ENCODE data around the gene EFNB3. TPM values are rescaled to one million over a fixed set of nuclear protein-coding genes. Genes with fewer than 3 reads are reported as not detected.

EFNB3 gene
- total and polyA plus RNA-seq, 2 of the 13 experiments (the other 11 are each of a cell fraction or from before 2014, with no cell fraction given) = 0.07 to 0.25 TPM

DNA sequence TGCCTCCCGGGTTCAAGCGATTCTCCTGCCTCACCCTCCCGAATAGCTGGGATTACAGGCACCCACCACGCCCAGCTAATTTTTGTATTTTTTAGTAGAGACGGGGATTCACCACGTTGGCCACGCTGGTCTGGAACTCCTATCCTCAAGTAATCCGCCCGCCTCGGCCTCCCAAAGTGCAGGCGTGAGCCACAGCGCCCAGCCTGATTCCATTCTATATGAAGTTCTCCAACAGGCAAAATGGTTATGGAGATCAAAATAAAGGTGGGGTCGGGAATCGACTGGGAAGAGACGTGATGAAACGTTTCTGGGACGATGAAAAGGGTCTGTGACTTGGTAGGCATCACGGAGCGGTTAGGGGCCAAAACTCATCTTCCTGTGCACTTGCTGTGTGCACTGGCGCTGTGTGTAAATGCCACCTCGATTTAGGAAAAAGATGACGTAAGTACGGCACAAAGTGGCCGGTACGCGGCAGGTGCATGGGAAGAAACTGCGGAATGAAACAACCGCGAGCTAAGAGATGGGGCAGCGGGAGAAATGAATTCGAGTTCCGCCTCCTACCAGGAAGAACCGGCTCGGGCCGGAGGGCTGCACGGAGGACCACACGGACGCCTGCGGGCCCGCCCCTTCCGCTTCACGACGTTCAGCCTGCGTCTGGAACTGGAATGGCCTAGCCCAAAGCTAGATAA is 19.3 kb upstream of the EFNB3 start (continued):
- TF ChIP-seq, protein P1, sequence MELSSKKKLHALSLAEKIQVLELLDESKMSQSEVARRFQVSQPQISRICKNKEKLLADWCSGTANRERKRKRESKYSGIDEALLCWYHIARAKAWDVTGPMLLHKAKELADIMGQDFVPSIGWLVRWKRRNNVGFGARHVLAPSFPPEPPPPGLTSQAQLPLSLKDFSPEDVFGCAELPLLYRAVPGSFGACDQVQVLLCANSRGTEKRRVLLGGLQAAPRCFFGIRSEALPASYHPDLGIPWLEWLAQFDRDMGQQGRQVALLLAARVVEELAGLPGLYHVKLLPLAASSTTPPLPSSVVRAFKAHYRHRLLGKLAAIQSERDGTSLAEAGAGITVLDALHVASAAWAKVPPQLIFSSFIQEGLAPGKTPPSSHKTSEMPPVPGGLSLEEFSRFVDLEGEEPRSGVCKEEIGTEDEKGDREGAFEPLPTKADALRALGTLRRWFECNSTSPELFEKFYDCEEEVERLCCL (CRISPR knock-in tag; IDR thresholded peaks at IDR 0.05; ENCODE audit: borderline replicate concordance) = no peak
- TF ChIP-seq, protein P2, sequence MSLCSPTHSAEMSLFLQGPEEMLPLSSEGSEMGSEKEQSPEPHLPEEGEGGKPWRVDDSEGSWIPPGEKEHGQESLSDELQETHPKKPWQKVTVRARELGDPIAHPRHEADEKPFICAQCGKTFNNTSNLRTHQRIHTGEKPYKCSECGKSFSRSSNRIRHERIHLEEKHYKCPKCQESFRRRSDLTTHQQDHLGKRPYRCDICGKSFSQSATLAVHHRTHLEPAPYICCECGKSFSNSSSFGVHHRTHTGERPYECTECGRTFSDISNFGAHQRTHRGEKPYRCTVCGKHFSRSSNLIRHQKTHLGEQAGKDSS (CRISPR knock-in tag; IDR thresholded peaks at IDR 0.05; ENCODE audit: borderline replicate concordance, low read depth) = no peak
- TF ChIP-seq TRIM24 (CRISPR knock-in tag; IDR thresholded peaks at IDR 0.05) = no peak
- no peak for TF ChIP-seq NBN (conservative IDR thresholded peaks at IDR 0.05)
- TF ChIP-seq, protein P3, sequence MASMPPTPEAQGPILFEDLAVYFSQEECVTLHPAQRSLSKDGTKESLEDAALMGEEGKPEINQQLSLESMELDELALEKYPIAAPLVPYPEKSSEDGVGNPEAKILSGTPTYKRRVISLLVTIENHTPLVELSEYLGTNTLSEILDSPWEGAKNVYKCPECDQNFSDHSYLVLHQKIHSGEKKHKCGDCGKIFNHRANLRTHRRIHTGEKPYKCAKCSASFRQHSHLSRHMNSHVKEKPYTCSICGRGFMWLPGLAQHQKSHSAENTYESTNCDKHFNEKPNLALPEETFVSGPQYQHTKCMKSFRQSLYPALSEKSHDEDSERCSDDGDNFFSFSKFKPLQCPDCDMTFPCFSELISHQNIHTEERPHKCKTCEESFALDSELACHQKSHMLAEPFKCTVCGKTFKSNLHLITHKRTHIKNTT (CRISPR knock-in tag; IDR thresholded peaks at IDR 0.05) = no peak
- TF ChIP-seq, protein P4, sequence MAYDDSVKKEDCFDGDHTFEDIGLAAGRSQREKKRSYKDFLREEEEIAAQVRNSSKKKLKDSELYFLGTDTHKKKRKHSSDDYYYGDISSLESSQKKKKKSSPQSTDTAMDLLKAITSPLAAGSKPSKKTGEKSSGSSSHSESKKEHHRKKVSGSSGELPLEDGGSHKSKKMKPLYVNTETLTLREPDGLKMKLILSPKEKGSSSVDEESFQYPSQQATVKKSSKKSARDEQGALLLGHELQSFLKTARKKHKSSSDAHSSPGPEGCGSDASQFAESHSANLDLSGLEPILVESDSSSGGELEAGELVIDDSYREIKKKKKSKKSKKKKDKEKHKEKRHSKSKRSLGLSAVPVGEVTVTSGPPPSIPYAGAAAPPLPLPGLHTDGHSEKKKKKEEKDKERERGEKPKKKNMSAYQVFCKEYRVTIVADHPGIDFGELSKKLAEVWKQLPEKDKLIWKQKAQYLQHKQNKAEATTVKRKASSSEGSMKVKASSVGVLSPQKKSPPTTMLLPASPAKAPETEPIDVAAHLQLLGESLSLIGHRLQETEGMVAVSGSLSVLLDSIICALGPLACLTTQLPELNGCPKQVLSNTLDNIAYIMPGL (CRISPR knock-in tag; IDR thresholded peaks at IDR 0.05; ENCODE audit: borderline replicate concordance in 1 of 2, low read depth in 1 of 2) = peak in 1 of 2 experiments; percentile 17; a peak in 2 of 4 replicates
- no peak for TF ChIP-seq ZKSCAN5 (CRISPR knock-in tag; IDR thresholded peaks at IDR 0.05)
- TF ChIP-seq ZKSCAN8 (CRISPR knock-in tag; IDR thresholded peaks at IDR 0.05; ENCODE audit: borderline replicate concordance) = 0 out of 2 replicates have a peak, but pooled peaks have one; percentile 3
- no peak for TF ChIP-seq U2AF1 (optimal IDR thresholded peaks at IDR 0.05; ENCODE audit: low read depth, low read length)
- TF ChIP-seq BORCS8-MEF2B (CRISPR knock-in tag; IDR thresholded peaks at IDR 0.05) = no peak
- TF ChIP-seq ZNF180 (CRISPR knock-in tag; IDR thresholded peaks at IDR 0.05; ENCODE audit: borderline replicate concordance, low read depth) = no peak
- no peak for TF ChIP-seq ZNF530 (CRISPR knock-in tag; IDR thresholded peaks at IDR 0.05; ENCODE audit: low read depth)
- TF ChIP-seq MTF1 (CRISPR knock-in tag; IDR thresholded peaks at IDR 0.05) = no peak
- no peak for TF ChIP-seq NFATC3 (CRISPR knock-in tag; IDR thresholded peaks at IDR 0.05)
- TF ChIP-seq FOXK2 (IDR thresholded peaks at IDR 0.05) = no peak
- TF ChIP-seq NFE2L1 (CRISPR knock-in tag; IDR thresholded peaks at IDR 0.05; ENCODE audit: borderline replicate concordance) = no peak
- TF ChIP-seq ZNF331 (CRISPR knock-in tag; IDR thresholded peaks at IDR 0.05) = no peak; the same call in 1 of the 2 replicates
- TF ChIP-seq, protein P5, sequence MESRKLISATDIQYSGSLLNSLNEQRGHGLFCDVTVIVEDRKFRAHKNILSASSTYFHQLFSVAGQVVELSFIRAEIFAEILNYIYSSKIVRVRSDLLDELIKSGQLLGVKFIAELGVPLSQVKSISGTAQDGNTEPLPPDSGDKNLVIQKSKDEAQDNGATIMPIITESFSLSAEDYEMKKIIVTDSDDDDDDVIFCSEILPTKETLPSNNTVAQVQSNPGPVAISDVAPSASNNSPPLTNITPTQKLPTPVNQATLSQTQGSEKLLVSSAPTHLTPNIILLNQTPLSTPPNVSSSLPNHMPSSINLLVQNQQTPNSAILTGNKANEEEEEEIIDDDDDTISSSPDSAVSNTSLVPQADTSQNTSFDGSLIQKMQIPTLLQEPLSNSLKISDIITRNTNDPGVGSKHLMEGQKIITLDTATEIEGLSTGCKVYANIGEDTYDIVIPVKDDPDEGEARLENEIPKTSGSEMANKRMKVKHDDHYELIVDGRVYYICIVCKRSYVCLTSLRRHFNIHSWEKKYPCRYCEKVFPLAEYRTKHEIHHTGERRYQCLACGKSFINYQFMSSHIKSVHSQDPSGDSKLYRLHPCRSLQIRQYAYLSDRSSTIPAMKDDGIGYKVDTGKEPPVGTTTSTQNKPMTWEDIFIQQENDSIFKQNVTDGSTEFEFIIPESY (CRISPR knock-in tag; IDR thresholded peaks at IDR 0.05) = no peak
- 0 out of 2 replicates have a peak, but pooled peaks have one; percentile 9 for TF ChIP-seq WIZ (CRISPR knock-in tag; IDR thresholded peaks at IDR 0.05)
- TF ChIP-seq ZNF256 (CRISPR knock-in tag; conservative IDR thresholded peaks at IDR 0.05) = no peak
- no peak for TF ChIP-seq ZNF510 (CRISPR knock-in tag; IDR thresholded peaks at IDR 0.05; ENCODE audit: low read depth)
- TF ChIP-seq CREB1 (IDR thresholded peaks at IDR 0.05) = peak; percentile 56
- TF ChIP-seq CREB1 (CRISPR knock-in tag; IDR thresholded peaks at IDR 0.05) = no peak
- TF ChIP-seq ZNF563 (CRISPR knock-in tag; IDR thresholded peaks at IDR 0.05) = peak; percentile 73; the same call in 1 of the 2 replicates

Data from HepG2 (cell line).